ENCODE measurements around the gene HMGN1. TPM values are rescaled to one million over a fixed set of nuclear protein-coding genes. Genes with fewer than 3 reads are reported as not detected.

HMGN1 gene
- total and polyA plus RNA-seq, 2 donors from 2014 or later, result 174 to 205 TPM

- intact Hi-C loops (cut with DNase I), result no loop called here
- DNase-seq (peak; percentile 88 to 96 (median 91)), FAIRE-seq (no peak)
- Histone ChIP-seq H3K9ac (ENCODE audit: low read length in 3 of 3) (peak overlapping the region; percentile 49 to 82 (median 57)), H3K4me1 (ENCODE audit: control insufficient read depth in 2 of 3, insufficient read depth in 2 of 3, low read depth in 1 of 3, low read length in 3 of 3) (peaks cover 3 to 15% (median 10%) of the 10 kb centered on the region in 3 donors), H3K4me3 (ENCODE audit: low read length in 3 of 3) (peak overlapping the region; percentile 64 to 78 (median 65)), H3K27me3 (ENCODE audit: control insufficient read depth, insufficient read depth, low read length) (no peaks in the 10 kb centered on the region), H3K36me3 (ENCODE audit: control insufficient read depth in 2 of 3, insufficient read depth in 3 of 3, low read length in 3 of 3) (peaks cover 3 to 17% (median 14%) of the 10 kb centered on the region in 3 donors), H3K27ac (ENCODE audit: low read depth in 2 of 2, low read length in 2 of 2) (peak overlapping the region in 1 of 2 donors; percentile 50), H3K9me3 (ENCODE audit: control insufficient read depth in 2 of 3, insufficient read depth in 1 of 3, low read length in 3 of 3) (no peaks in the 10 kb centered on the region)
- peak; percentile 87 for TF ChIP-seq CTCF (IDR thresholded peaks at IDR 0.05; ENCODE audit: borderline replicate concordance, extremely low read depth, insufficient read depth)
Measured at GRCh38 chr21:39388038-39388810, 39.3 kb upstream of the HMGN1 start.

GRCh38 chr21:39387461-39388037 is 38.7 kb upstream of the HMGN1 start:
- no peaks in the 10 kb centered on the region for H3K9me3 ChIP-seq (ENCODE audit: control insufficient read depth in 2 of 3, insufficient read depth in 1 of 3, low read length in 3 of 3)
- DNase-seq (peak; percentile 94 to 97 (median 96)), FAIRE-seq (no peak)
- peak overlapping the region; percentile 64 to 78 (median 65) for H3K4me3 ChIP-seq (ENCODE audit: low read length in 3 of 3)
- H3K4me1 ChIP-seq (ENCODE audit: control insufficient read depth in 2 of 3, insufficient read depth in 2 of 3, low read depth in 1 of 3, low read length in 3 of 3), result peaks cover 3 to 15% (median 10%) of the 10 kb centered on the region in 3 donors
- H3K27me3 ChIP-seq (ENCODE audit: control insufficient read depth, insufficient read depth, low read length), result no peaks in the 10 kb centered on the region
- peak overlapping the region; percentile 32 to 43 for H3K27ac ChIP-seq (ENCODE audit: low read depth in 2 of 2, low read length in 2 of 2)
- TF ChIP-seq CTCF (IDR thresholded peaks at IDR 0.05; ENCODE audit: borderline replicate concordance, extremely low read depth, insufficient read depth), result no peak
- H3K36me3 ChIP-seq (ENCODE audit: control insufficient read depth in 2 of 3, insufficient read depth in 3 of 3, low read length in 3 of 3), result peaks cover 2 to 10% (median 8%) of the 10 kb centered on the region in 3 donors
- peak overlapping the region; percentile 49 to 82 (median 65) for H3K9ac ChIP-seq (ENCODE audit: low read length in 3 of 3)
- intact Hi-C loops (cut with DNase I), result no loop called here

GRCh38 chr21:39386899-39387298 is 38.0 kb upstream of the HMGN1 start:
- intact Hi-C loops (cut with DNase I), result no loop called here
- FAIRE-seq, result no peak
- no peak for TF ChIP-seq CTCF (IDR thresholded peaks at IDR 0.05; ENCODE audit: borderline replicate concordance, extremely low read depth, insufficient read depth)
- Histone ChIP-seq H3K27ac (ENCODE audit: low read depth in 2 of 2, low read length in 2 of 2) (no peak overlapping the region), H3K27me3 (ENCODE audit: control insufficient read depth, insufficient read depth, low read length) (no peaks in the 10 kb centered on the region), H3K9me3 (ENCODE audit: control insufficient read depth in 2 of 3, insufficient read depth in 1 of 3, low read length in 3 of 3) (no peaks in the 10 kb centered on the region), H3K4me1 (ENCODE audit: control insufficient read depth in 2 of 3, insufficient read depth in 2 of 3, low read depth in 1 of 3, low read length in 3 of 3) (peaks cover 3 to 15% (median 10%) of the 10 kb centered on the region in 3 donors), H3K4me3 (ENCODE audit: low read length in 3 of 3) (no peak overlapping the region), H3K36me3 (ENCODE audit: control insufficient read depth in 2 of 3, insufficient read depth in 3 of 3, low read length in 3 of 3) (peaks cover 0 to 4% (median 2%) of the 10 kb centered on the region in 3 donors), H3K9ac (ENCODE audit: low read length in 3 of 3) (peak overlapping the region in 1 of 3 donors; percentile 65)
- peak in 1 of 5 donors; percentile 47 for DNase-seq
